ENCODE measurements around the gene NEU2.

The NEU2 gene

GRCh38 chr2:233081232-233081730 lies 48.8 kb downstream of the NEU2 start:
- no peak for DNase-seq

GRCh38 chr2:233081731-233082221 lies 49.3 kb downstream of the NEU2 start:
- DNase-seq: no peak

GRCh38 chr2:233082222-233082930 lies 49.9 kb downstream of the NEU2 start:
- no peak for DNase-seq

GRCh38 chr2:233082931-233083755 lies 50.7 kb downstream of the NEU2 start:
- DNase-seq: no peak

- DNase-seq: no peak
Observed at GRCh38 chr2:233083782-233084181, 51.3 kb downstream of the NEU2 start.

GRCh38 chr2:233084488-233084887 lies 52.0 kb downstream of the NEU2 start:
- no peak for DNase-seq
